OCI-LY3 (cell line): ENCODE data around the gene IRGQ.
"Not testable (repeated sequence)": the region's sequence is repeated elsewhere in the genome, so short reads cannot be mapped to it uniquely, and the experiment has no call there.

Experiments used
- H2AFZ ChIP-seq: fragments of 200-600, 300-600 bp; shearing (Covaris generic); 2 replicates; pipeline ENCODE4 v1.6.0; 2014; ENCODE audit warnings: antibody characterized with exemption, low read depth, low read length
- H3K27ac ChIP-seq: fragments of 200-600, 300-600 bp; sonication (generic); 2 replicates; pipeline ENCODE4 v1.5.1; 2014; ENCODE audit warnings: mild to moderate bottlenecking, low read length, moderate library complexity, mixed read lengths
- H3K27me3 ChIP-seq: fragments of 200-600, 300-600 bp; sonication (generic); 2 replicates; pipeline ENCODE4 v1.6.1; 2014; ENCODE audit warnings: low read depth, low read length, mixed read lengths
- H3K36me3 ChIP-seq: fragments of 200-600, 300-600 bp; sonication (generic); replicated peaks from 2 replicates; pipeline ENCODE3; 2014; ENCODE audit warnings: low read depth, low read length, mixed read lengths
- H3K4me1 ChIP-seq: fragments of 300-600, 200-600 bp; sonication (generic); 2 replicates; pipeline ENCODE4 v1.6.1; 2014; ENCODE audit warnings: low read length, mixed read lengths
- H3K4me2 ChIP-seq: fragments of 200-600, 300-600 bp; sonication (generic); 2 replicates; pipeline ENCODE4 v1.6.1; 2014; ENCODE audit warnings: low read length, mixed read lengths
- H3K4me3 ChIP-seq: fragments of 300-600, 200-600 bp; sonication (generic); 2 replicates; pipeline ENCODE4 v1.5.1; 2014; ENCODE audit warnings: antibody characterized with exemption, mild to moderate bottlenecking, low read length, moderate library complexity
- H3K79me2 ChIP-seq: fragments of 300-600, 200-600 bp; shearing (Covaris generic); 2 replicates; pipeline ENCODE4 v1.6.1; 2014; ENCODE audit warnings: mild to moderate bottlenecking, low read length, mixed read lengths
- H3K9ac ChIP-seq: fragments of 300-600, 200-600 bp; shearing (Covaris generic); 2 replicates; pipeline ENCODE4 v1.6.0; 2014; ENCODE audit warnings: mild to moderate bottlenecking, low read length, moderate library complexity
- H3K9me3 ChIP-seq: fragments of 200-600, 300-600 bp; shearing (Covaris generic); 2 replicates; pipeline ENCODE4 v1.6.1; 2014; ENCODE audit warnings: low read length, mixed read lengths; ENCODE audit not compliant: insufficient read depth
- H4K20me1 ChIP-seq: fragments of 200-600, 300-600 bp; sonication (generic); 2 replicates; pipeline ENCODE4 v1.6.1; 2016; ENCODE audit warnings: low read length, mixed read lengths; ENCODE audit not compliant: insufficient read depth
- EZH2phosphoT487 ChIP-seq: fragments of 200-600 bp; shearing (Covaris generic); IDR thresholded peaks from 2 replicates; pipeline ENCODE4 v1.6.1; 2018; ENCODE audit warnings: antibody characterized with exemption, mixed run types, low read depth
- TF ChIP-seq, protein P1 (sequence below): fragments of 200-600, 300-600 bp; sonication (generic); IDR thresholded peaks from 2 replicates; pipeline ENCODE4 v1.5.1; 2014; ENCODE audit warnings: antibody characterized with exemption, low read length, low read depth

Gene IRGQ

DNA sequence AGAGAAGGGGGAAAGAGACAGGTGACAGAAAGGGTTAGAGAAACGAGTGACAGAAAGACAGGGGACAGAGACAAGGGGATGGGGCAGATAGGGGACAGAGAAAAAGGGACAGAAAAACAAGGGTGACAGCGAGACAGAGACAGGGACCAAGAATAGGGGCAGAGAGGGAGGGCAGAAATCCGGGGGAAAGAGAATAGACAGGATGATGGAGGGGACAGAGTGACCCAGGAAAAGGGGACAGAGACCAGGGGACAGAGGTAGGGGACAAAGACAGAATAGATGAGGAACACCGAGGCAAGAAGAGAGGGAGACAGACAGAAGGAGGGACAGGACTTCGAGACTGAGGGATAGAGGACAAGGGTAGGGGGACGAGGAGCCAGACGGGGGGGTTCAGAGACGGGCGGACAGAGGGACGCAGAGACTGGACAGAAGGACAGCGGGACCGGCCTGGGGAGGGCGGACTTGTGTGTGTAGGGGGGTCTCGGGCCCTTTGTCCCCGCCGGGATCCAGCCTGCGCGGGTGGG lies 43.1 kb upstream of the IRGQ start:
- Histone ChIP-seq H3K9me3 (no peaks in the 10 kb centered on the region), H3K79me2 (no peaks in the 10 kb centered on the region), H3K27ac (no peak overlapping the region), H3K4me3 (peak overlapping the region; percentile 79), H3K4me1 (peaks cover 10% of the 10 kb centered on the region), H4K20me1 (no peaks in the 10 kb centered on the region), H3K36me3 (no peaks in the 10 kb centered on the region), H2AFZ (no peak overlapping the region), H3K4me2 (peak overlapping the region; percentile 75), H3K9ac (peak overlapping the region; percentile 62), H3K27me3 (no peaks in the 10 kb centered on the region; the same call in 1 of the 2 replicates)
- no peak for TF ChIP-seq EZH2phosphoT487
- TF ChIP-seq, protein P1, sequence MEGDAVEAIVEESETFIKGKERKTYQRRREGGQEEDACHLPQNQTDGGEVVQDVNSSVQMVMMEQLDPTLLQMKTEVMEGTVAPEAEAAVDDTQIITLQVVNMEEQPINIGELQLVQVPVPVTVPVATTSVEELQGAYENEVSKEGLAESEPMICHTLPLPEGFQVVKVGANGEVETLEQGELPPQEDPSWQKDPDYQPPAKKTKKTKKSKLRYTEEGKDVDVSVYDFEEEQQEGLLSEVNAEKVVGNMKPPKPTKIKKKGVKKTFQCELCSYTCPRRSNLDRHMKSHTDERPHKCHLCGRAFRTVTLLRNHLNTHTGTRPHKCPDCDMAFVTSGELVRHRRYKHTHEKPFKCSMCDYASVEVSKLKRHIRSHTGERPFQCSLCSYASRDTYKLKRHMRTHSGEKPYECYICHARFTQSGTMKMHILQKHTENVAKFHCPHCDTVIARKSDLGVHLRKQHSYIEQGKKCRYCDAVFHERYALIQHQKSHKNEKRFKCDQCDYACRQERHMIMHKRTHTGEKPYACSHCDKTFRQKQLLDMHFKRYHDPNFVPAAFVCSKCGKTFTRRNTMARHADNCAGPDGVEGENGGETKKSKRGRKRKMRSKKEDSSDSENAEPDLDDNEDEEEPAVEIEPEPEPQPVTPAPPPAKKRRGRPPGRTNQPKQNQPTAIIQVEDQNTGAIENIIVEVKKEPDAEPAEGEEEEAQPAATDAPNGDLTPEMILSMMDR: no peak

DNA sequence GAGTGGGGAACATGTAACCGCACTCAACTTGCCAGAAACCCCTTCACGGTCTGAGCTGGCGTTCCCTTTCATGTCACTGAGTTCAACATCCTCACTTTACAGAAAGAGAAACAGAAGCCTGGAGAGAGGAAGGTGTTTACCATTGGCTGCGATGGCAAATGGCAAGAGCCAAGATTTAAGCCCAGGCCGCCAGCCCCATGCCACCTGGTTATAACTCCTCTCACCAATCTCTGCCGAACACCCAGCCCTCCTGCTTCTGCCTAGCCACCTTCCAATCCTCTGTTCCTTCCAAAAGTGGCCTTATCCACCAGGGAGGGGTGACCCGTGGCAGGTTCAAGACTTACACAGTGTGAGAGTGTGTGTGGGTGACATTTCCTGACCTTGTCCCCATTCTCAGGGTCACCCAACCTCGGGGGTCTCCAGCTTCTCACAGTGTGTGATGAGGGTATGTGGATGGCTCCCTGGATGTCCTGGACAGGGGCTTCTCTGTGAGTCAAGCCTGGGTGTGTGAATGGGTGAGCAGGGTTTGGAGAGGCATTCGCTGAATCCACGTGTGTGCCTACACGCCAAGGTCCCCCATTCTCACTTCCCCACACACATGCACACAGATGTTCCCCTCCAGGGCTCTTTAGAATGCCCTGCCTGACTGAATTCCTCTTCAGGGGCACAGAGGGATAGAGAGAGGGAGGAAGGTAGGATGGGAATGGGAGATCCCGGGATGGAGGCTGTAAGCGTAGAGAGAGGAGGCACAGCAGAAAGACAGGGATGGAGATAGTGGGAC lies 42.5 kb upstream of the IRGQ start:
- Histone ChIP-seq H3K79me2 (no peaks in the 10 kb centered on the region), H3K4me2 (peak overlapping the region; percentile 75), H3K9ac (peak overlapping the region; percentile 62), H2AFZ (no peak overlapping the region), H3K27me3 (no peaks in the 10 kb centered on the region; the same call in 1 of the 2 replicates), H3K9me3 (no peaks in the 10 kb centered on the region), H3K27ac (no peak overlapping the region), H3K4me3 (peak overlapping the region; percentile 79), H3K36me3 (no peaks in the 10 kb centered on the region), H3K4me1 (peaks cover 10% of the 10 kb centered on the region), H4K20me1 (no peaks in the 10 kb centered on the region)
- TF ChIP-seq, protein P1: no peak
- TF ChIP-seq EZH2phosphoT487: no peak

DNA sequence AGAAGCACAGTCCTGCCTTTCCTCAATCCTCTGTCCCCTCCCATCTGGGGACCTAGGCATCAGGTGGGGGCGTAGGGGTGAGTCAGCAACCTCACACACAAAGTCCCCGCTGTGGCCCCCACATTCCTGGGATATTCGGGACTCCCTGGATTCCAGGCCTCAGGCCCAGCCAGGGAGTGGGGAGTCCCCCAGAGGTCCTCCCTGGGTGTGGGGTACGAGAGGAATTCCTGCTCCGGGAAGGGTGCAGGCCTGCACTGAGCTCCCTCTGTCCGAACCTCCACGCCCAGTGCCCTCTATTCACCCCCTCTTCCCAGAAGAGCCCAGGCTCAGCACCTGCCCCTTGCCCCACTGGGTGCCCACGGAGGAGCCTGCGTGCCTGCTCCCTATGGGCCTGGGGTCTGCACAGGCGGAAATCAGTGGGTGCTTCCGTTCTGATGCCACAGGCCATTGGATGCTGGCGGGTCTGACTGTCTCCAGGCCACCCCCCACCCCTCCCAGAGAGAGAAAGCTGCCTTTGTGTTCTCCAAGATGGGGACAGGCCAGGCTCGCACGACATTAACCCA lies 40.3 kb upstream of the IRGQ start:
- no peak overlapping the region for H3K4me2 ChIP-seq
- H3K9ac ChIP-seq: no peak overlapping the region
- H3K79me2 ChIP-seq: no peaks in the 10 kb centered on the region
- H3K9me3 ChIP-seq: no peaks in the 10 kb centered on the region
- H3K4me3 ChIP-seq: no peak overlapping the region
- no peak overlapping the region for H3K27ac ChIP-seq
- no peaks in the 10 kb centered on the region for H4K20me1 ChIP-seq
- H3K27me3 ChIP-seq: no peaks in the 10 kb centered on the region; the same call in 1 of the 2 replicates
- H3K36me3 ChIP-seq: no peaks in the 10 kb centered on the region
- peaks cover 10% of the 10 kb centered on the region for H3K4me1 ChIP-seq
- TF ChIP-seq, protein P1: no peak
- TF ChIP-seq EZH2phosphoT487: no peak
- no peak overlapping the region for H2AFZ ChIP-seq

- not testable (repeated sequence) for H3K4me2 ChIP-seq, H2AFZ ChIP-seq, H3K36me3 ChIP-seq, H3K9me3 ChIP-seq, H3K27ac ChIP-seq, H3K27me3 ChIP-seq, H3K4me3 ChIP-seq, H3K79me2 ChIP-seq, H3K9ac ChIP-seq, H4K20me1 ChIP-seq
- peaks cover 10% of the 10 kb centered on the region for H3K4me1 ChIP-seq
Observed at GRCh38 chr19:43635561-43635940, 39.6 kb upstream of the IRGQ start.
